ENCODE measurements around the gene TBC1D4.

Gene TBC1D4

GRCh38 chr13:75416327-75417011 is 65.5 kb downstream of the TBC1D4 start:
- no peak for DNase-seq (ENCODE audit: low spot score)

GRCh38 chr13:75415694-75416093 is 66.3 kb downstream of the TBC1D4 start:
- DNase-seq (ENCODE audit: low spot score) = no peak

DNA sequence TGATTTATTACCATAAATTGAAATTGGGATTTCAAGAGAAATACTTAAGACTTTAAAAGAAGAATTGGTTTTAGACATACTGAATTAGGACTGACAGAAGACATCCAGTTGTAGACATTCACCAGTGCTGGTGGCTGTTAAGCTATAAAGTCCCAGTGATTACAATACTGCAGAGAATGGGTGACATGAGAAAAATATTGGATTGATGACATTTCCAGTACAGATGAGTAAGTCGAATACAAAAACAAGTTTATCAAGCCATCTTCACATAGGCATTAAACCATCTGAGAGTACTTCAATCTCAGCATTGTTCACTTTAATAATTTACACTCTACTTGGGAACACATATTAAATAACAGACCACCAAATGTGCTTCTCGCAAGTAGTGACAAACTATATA is 66.8 kb downstream of the TBC1D4 start:
- no peak for DNase-seq (ENCODE audit: low spot score)

DNA sequence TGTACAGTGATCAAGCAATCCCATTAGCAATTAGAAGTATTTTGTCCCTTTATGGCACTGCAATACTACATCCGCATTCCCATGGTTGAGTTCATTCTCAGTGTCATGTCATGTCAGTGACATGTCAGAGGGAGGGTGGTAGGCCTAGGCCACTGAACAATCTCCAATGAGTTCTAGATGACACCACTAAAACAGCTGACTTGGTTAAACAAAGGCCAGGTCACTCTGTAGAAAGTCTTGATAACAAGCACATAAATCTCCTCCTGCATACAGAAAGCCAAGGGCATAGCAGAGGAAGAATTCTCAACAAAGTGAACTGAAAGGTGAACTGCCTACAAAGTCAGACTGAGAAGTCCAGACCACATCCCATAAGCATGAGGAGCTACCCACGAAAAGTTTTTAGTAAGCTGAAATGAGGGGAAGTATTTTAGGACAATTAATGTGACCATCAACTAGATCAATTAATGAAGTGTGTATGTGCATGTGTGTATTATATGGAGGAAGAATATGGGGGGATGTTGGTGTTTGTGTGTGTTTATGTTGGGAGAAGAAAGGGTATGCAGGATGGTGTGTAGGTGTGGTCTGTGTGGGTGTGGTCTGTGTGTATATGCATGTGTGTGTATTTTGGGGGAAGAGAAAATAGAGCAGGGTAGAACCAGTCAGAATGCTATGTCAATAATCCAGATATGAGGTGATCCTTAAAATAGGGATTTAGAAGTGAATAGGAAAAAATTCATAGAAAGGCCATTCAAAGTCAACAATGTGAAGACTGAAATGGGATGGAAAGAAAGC is 67.7 kb downstream of the TBC1D4 start:
- DNase-seq (ENCODE audit: low spot score) = no peak

GRCh38 chr13:75411924-75412537 is 69.9 kb downstream of the TBC1D4 start:
- no peak for DNase-seq (ENCODE audit: low spot score)

- no peak for DNase-seq (ENCODE audit: low spot score)
These were observed 71.8 kb downstream of the TBC1D4 start for GRCh38 chr13:75410207-75410606.

DNA sequence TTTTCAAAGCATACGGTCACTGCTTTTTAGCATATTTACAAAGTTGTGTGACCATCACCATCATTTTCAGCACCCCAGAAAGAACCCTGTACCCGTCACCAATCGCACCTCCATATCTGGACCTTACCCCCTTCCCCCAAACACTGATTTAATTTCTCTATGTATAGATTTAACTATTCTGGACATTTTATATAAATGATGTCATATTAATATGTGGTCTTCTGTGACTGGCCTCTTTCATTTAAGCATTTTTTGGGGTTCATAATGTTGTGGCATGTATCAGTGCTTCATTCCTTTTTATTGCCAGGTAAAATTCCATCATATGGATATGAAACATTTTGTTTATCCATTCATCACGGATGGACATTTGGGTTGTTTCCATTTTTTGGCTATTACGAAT is 74.0 kb downstream of the TBC1D4 start:
- no peak for DNase-seq (ENCODE audit: low spot score)

- DNase-seq (ENCODE audit: low spot score) = no peak
These were observed 74.5 kb downstream of the TBC1D4 start for GRCh38 chr13:75407473-75407872.

DNA sequence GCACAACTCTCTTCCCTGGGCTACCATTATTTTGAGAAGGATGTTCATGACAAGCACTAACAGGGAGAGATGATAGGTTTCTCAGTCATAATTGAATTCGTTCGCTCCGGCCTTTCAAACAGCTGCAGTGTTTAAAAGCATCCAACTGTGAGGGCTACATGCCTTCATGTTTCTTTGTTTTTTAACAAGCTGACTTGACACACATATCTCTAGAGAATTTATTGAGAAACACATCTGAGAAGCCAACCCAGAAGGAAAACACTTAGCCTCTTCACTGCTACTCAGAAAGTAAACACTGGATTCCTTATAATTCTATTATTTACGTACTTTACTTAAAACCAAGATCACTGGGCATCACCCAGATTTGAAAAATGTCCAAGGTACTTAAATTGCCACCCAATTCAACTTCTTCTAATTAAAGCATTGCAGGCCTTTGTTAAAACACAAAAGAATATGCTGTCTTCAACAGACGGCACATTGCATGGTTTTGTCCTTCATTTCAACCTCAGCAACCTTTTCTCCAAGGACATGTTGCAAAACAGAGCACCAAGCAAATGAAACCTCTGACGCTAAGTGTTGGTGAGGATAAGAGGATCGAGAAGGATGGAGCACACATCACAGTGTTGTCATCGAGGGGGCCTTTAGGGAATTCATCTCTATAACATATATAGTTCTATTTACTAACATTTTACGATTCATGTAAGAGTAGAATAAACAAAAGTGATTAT is 75.8 kb downstream of the TBC1D4 start:
- no peak for DNase-seq (ENCODE audit: low spot score)

- no peak for DNase-seq (ENCODE audit: low spot score)
These were observed 77.2 kb downstream of the TBC1D4 start for GRCh38 chr13:75404726-75405125.

- DNase-seq (ENCODE audit: low spot score) = no peak
These were observed 79.2 kb downstream of the TBC1D4 start for GRCh38 chr13:75402787-75403186.

DNA sequence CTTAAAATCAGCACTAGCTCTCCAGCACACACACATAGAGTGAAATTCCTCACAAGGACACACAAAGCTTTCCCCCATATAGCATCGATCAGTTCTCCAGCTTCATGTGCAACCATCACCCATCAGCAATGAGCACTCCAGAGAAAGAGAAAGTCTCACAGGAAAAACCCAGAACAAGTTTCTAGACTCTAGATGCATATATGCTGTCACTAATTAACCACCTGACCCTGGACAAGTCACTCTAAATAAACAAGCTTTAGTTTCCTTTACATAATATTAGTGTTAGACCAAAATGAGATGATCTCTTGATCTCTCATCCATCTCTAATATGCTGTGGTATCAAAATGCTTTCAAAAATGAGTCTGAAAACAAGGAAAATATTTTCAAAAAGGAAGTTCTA is 81.2 kb downstream of the TBC1D4 start:
- DNase-seq (ENCODE audit: low spot score) = no peak

- no peak for DNase-seq (ENCODE audit: low spot score)
These were observed 82.1 kb downstream of the TBC1D4 start for GRCh38 chr13:75399879-75400217.

DNA sequence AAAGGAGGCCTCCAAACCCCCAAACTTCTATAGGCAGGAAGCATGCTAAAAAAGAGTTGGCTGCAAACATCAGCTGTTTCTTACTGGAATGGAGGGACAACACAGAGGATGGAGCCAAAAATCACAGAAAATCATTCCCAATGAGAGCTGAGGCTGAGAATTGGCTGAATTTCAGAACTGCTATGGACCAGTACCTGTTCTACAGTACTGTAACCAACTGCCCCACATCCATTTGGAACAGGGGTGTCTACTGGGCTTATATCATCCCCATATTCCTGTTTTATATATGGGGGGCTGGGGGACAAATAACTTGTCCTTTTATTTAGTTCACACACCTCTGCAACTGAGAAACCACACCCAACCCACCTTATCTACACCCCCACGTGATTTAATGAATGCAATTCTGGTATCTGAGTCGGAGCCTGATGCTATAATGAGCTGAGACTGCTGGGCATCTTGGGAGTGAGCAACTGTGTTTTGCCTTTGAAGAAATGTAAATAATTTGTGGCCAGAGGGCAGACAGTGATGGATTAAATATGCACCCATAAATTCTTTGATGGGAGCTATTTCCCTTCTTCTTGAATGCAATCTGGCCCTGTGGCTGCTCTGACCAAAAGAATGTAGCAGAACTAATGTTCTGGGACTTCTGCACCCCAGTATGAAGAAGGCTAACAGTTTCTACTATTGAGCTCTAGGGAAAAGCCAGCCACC is 82.6 kb downstream of the TBC1D4 start:
- DNase-seq (ENCODE audit: low spot score) = no peak

DNA sequence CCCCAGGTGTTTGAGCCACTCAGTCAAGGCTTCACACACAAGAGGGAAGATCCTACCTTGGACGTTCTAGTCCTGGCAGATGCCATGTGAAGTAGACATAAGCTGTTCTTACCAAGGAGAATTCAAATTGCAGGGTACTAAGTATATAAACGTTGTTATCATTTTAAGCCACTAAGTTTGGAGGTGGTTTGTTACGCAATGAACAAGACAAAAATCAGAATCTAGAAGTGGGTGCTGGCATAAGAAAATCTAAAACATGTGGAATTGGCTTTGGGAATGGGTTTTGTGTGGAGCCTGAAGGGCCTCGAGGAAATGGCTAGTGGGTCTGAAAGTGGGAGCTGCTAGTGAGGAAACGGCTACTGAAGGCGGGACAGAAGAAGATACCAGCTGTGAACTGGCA is 83.9 kb downstream of the TBC1D4 start:
- no peak for DNase-seq (ENCODE audit: low spot score)

- no peak for DNase-seq (ENCODE audit: low spot score)
These were observed 86.1 kb downstream of the TBC1D4 start for GRCh38 chr13:75395901-75396300.

DNA sequence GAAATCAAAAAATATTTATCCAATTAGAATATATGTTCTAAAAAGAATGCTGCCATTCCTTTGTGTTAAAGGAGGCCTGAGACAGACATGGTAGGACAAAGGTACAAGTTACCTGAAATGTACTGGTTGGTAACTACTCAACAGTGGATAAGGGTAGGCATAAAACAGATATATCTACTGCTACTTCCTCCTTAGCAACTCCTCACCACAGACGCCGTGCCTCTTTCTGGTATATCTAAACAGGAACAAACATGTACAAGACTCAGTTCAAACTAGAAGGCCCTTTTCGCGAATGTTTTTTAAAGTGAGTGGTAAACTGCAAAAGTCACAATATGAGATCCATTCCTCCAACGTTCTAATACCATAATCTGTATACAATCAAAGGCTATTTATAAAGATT is 86.9 kb downstream of the TBC1D4 start:
- DNase-seq (ENCODE audit: low spot score) = no peak

DNA sequence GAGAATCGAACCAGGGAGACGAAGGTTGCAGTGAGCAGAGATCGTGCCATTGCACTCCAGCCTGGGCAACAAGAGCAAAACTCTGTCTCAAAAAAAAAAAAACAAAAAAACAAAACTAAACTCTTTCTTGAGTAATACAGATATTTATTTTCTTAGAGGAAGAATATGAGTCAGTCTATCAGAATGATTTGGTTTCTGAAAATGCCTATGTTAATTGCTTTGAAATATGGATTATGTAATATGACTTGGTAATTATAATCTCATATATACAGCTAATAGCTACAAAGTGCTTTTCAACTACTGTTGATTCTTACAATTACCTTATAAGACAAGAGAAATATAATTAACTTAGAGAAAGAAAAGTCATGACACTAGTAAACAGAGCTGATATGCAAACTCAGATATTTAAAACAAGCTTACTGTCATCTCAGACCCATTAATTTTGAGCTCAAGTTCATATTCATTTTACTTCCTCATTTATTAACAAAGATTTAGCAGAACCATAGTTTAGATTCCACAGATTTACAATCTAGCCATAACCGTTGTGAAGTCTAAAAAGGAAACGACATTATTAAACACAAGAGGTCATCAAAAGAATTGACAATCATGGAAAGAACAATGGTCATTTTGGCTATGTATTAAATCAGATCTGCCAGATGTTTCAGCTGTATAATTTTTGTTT is 88.0 kb downstream of the TBC1D4 start:
- no peak for DNase-seq (ENCODE audit: low spot score)

DNA sequence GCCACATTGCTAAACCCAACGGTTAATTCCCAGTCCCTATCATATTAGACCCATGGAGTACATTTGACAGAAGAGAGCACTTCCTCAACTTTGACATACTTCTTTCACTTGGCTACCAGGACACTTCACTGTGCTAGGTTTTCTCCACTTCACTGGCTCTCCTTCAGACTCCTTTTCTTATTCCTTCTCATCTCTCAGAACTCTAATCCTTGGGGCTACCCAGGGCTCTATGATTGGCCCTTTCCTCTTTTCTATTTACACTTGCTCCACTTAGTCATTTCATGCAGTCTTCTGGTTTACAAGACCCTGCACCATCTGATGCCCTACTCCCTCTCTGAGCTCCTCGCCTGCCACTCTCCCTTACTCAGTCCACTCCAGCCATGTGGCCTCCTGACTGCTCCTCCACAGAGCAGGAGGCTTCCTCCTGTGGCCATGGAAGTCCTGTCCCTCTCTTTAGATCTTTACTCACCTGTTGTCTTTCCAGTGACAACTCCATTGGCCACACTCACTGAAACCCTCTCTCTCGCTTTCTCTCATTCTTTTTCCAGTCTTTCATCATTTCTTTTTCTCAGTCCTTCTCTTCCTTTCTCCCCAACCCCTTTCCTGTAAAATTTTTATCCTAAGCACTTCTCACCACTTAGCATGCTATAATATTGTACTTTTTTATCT is 90.4 kb downstream of the TBC1D4 start:
- no peak for DNase-seq (ENCODE audit: low spot score)

- DNase-seq (ENCODE audit: low spot score) = no peak
These were observed 91.7 kb downstream of the TBC1D4 start for GRCh38 chr13:75390229-75390628.

GRCh38 chr13:75385708-75386083 is 96.3 kb downstream of the TBC1D4 start:
- no peak for DNase-seq (ENCODE audit: low spot score)
